HCT116 (cell line): ENCODE results near the gene METTL25B. TPM values are rescaled to one million over a fixed set of nuclear protein-coding genes. Genes with fewer than 3 reads are reported as not detected.

Experiments
- ATAC-seq: fragments of 200-7000 bp; cut with Tn5 transposase; 2 replicates; pipeline ENCODE4 v1.9.1; 2020; ENCODE audit warnings: mild to moderate bottlenecking, moderate library complexity
- BruUV-seq: library from RNA; stranded (reverse); fragments of 400-500 nt; replicated peaks from 2 replicates; lab custom pipeline; 2021; lab: Mats Ljungman, UMichigan
- CTCF ChIA-PET: fragments of 300-600 bp; sonication (Branson Sonifier 250); formaldehyde crosslinking; loops from one replicate; lab custom pipeline; 2021; ENCODE audit warnings: antibody characterized with exemption; lab: Charles Lee
- POLR2A ChIA-PET: fragments of 300-600, 350-600 bp; sonication (Branson Sonifier 250); formaldehyde crosslinking; loops from one replicate; lab custom pipeline; 2021; ENCODE audit warnings: antibody characterized with exemption; lab: Charles Lee
- RAD21 ChIA-PET, 2 experiments: fragments of 300-600 bp; sonication (Branson Sonifier 250); formaldehyde crosslinking; loops; one replicate each; lab custom pipeline; 2023; ENCODE audit warnings: low total read pairs in 2 of 2; ENCODE audit not compliant: uncharacterized antibody in 2 of 2, unreplicated experiment in 2 of 2, low non-redundant PET in 1 of 2; lab: Charles Lee
- DNase-seq: peaks from one replicate; pipeline ENCODE4 v3.0.0-alpha.2; 2010; ENCODE audit warnings: low read depth, low spot score
- H2AFZ ChIP-seq: fragments of 200-600 bp; shearing (Covaris generic), sonication (generic); 2 replicates; pipeline ENCODE4 v1.6.1; 2017; ENCODE audit warnings: low read depth, mixed run types, mixed read lengths, antibody characterized with exemption, low read length; ENCODE audit not compliant: poor library complexity, severe bottlenecking
- H3K27ac ChIP-seq: 2 replicates; pipeline ENCODE4 v1.5.1; 2012; ENCODE audit warnings: low read depth, low read length
- H3K27me3 ChIP-seq: fragments of 200-600 bp; sonication (generic); 2 replicates; pipeline ENCODE4 v1.6.1; 2016; ENCODE audit warnings: mixed run types, low read length, mixed read lengths; ENCODE audit not compliant: insufficient read depth
- H3K36me3 ChIP-seq, 2 experiments: fragments of 200-500 bp in 1 of 2; fragments of 200-600 bp in 1 of 2; sonication (Bioruptor generic) in 1 of 2; sonication (generic) in 1 of 2; 2 replicates each; pipeline versions ENCODE4 v1.5.1 to v1.6.1; 2014 to 2016; ENCODE audit warnings: low read length in 2 of 2, inconsistent platforms in 1 of 2, mixed read lengths in 1 of 2, mixed run types in 1 of 2; ENCODE audit not compliant: insufficient read depth in 2 of 2, control insufficient read depth in 1 of 2
- H3K4me1 ChIP-seq, 2 experiments: fragments of 200-600 bp in 1 of 2; sonication (generic) in 1 of 2; 2 replicates each; pipeline versions ENCODE4 v1.5.1 to v1.6.1; 2012 to 2017; ENCODE audit warnings: low read length in 2 of 2, inconsistent platforms in 1 of 2, mild to moderate bottlenecking in 1 of 2, mixed read lengths in 1 of 2, mixed run types in 1 of 2, moderate library complexity in 1 of 2; ENCODE audit not compliant: insufficient read depth in 2 of 2, control insufficient read depth in 1 of 2
- H3K4me2 ChIP-seq: fragments of 200-600 bp; sonication (generic); 2 replicates; pipeline ENCODE4 v1.6.1; 2017; ENCODE audit warnings: mixed run types, low read length, mixed read lengths
- H3K4me3 ChIP-seq, 2 experiments: fragments of 200-600 bp in 1 of 2; sonication (generic) in 1 of 2; replicated peaks in 1 of 2; 2 replicates each; pipeline ENCODE4 v1.5.1; 2011 to 2016; ENCODE audit warnings: low read length in 2 of 2, control low read depth in 1 of 2, low read depth in 1 of 2, mild to moderate bottlenecking in 1 of 2, mixed read lengths in 1 of 2, mixed run types in 1 of 2
- H3K79me2 ChIP-seq: fragments of 200-600 bp; sonication (generic); 2 replicates; pipeline ENCODE4 v1.6.1; 2017; ENCODE audit warnings: mild to moderate bottlenecking, mixed run types, low read length, moderate library complexity, mixed read lengths; ENCODE audit not compliant: insufficient read depth
- H3K9ac ChIP-seq: fragments of 200-600 bp; sonication (generic); 2 replicates; pipeline ENCODE4 v1.6.1; 2016; ENCODE audit warnings: low read length, mixed read lengths
- H3K9me2 ChIP-seq: fragments of 200-600 bp; sonication (generic), shearing (Covaris generic); 2 replicates; pipeline ENCODE4 v1.6.1; 2017; ENCODE audit warnings: mixed run types, mild to moderate bottlenecking, moderate library complexity; ENCODE audit not compliant: insufficient read depth
- H3K9me3 ChIP-seq, 2 experiments: fragments of 200-500 bp in 1 of 2; fragments of 200-600 bp in 1 of 2; sonication (Bioruptor generic) in 1 of 2; sonication (generic) in 1 of 2; 2 replicates each; pipeline ENCODE4 v1.6.1; 2014 to 2017; ENCODE audit warnings: low read length in 2 of 2, mixed read lengths in 2 of 2, inconsistent platforms in 1 of 2, low read depth in 1 of 2, mild to moderate bottlenecking in 1 of 2, mixed run types in 1 of 2, moderate library complexity in 1 of 2; ENCODE audit not compliant: control insufficient read depth in 1 of 2, insufficient read depth in 1 of 2
- H4K20me1 ChIP-seq: fragments of 200-600 bp; sonication (generic), shearing (Covaris generic); 2 replicates; pipeline ENCODE4 v1.6.1; 2017; ENCODE audit warnings: mixed run types, mild to moderate bottlenecking, moderate library complexity; ENCODE audit not compliant: insufficient read depth
- CEBPB ChIP-seq: IDR thresholded peaks from 2 replicates; pipeline ENCODE4 v1.6.1; 2012; ENCODE audit warnings: low read depth
- EZH2 ChIP-seq: fragments of 200-600 bp; sonication (generic); IDR thresholded peaks from 2 replicates; pipeline ENCODE4 v1.6.1; 2017; ENCODE audit warnings: antibody characterized with exemption, mixed run types
- FOSL1 ChIP-seq: IDR thresholded peaks from 2 replicates; pipeline ENCODE4 v1.6.1; 2012; ENCODE audit warnings: low read depth
- POLR2A ChIP-seq: IDR thresholded peaks from 2 replicates; pipeline ENCODE4 v1.7.0; 2011; ENCODE audit warnings: borderline replicate concordance; ENCODE audit not compliant: insufficient read depth, insufficient read length; ENCODE audit errors: extremely low read depth
- YY1 ChIP-seq: IDR thresholded peaks from 2 replicates; pipeline ENCODE4 v1.6.1; 2011; ENCODE audit warnings: low read length, low read depth, moderate library complexity, mild to moderate bottlenecking; ENCODE audit not compliant: insufficient replicate concordance; ENCODE audit errors: extremely low read depth
- intact Hi-C: fragments of 100-400 bp; cut with micrococcal nuclease; formaldehyde crosslinking; loops from 2 replicates; pipeline ENCODE4 v1.10.0; 2022
- total RNA-seq: library from RNA; stranded (reverse); gene quantifications from one replicate; pipeline ENCODE4 v1.2.1, GENCODE V29; 2021; ENCODE audit not compliant: unreplicated experiment
- TF ChIP-seq, protein P1 (sequence below): IDR thresholded peaks from 2 replicates; pipeline ENCODE4 v1.6.1; 2012; ENCODE audit warnings: low read depth

METTL25B gene
- total RNA-seq, 1 experiment from 2014 or later = 36.5 TPM

GRCh38 chr1:156765666-156766065 lies 37.4 kb downstream of the METTL25B start:
- RAD21 ChIA-PET = interaction anchor here in 1 of 2 experiments (0.7 kb wide), 1 partner anchor 9 kb away, joined by 8 read pairs; no protein-coding TSS in a partner anchor
- no peak for DNase-seq
- H3K27ac ChIP-seq = peak overlapping the region; percentile 85
- TF ChIP-seq, protein P1, sequence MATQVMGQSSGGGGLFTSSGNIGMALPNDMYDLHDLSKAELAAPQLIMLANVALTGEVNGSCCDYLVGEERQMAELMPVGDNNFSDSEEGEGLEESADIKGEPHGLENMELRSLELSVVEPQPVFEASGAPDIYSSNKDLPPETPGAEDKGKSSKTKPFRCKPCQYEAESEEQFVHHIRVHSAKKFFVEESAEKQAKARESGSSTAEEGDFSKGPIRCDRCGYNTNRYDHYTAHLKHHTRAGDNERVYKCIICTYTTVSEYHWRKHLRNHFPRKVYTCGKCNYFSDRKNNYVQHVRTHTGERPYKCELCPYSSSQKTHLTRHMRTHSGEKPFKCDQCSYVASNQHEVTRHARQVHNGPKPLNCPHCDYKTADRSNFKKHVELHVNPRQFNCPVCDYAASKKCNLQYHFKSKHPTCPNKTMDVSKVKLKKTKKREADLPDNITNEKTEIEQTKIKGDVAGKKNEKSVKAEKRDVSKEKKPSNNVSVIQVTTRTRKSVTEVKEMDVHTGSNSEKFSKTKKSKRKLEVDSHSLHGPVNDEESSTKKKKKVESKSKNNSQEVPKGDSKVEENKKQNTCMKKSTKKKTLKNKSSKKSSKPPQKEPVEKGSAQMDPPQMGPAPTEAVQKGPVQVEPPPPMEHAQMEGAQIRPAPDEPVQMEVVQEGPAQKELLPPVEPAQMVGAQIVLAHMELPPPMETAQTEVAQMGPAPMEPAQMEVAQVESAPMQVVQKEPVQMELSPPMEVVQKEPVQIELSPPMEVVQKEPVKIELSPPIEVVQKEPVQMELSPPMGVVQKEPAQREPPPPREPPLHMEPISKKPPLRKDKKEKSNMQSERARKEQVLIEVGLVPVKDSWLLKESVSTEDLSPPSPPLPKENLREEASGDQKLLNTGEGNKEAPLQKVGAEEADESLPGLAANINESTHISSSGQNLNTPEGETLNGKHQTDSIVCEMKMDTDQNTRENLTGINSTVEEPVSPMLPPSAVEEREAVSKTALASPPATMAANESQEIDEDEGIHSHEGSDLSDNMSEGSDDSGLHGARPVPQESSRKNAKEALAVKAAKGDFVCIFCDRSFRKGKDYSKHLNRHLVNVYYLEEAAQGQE = no peak
- TF ChIP-seq EZH2 (no peak), POLR2A (no peak), YY1 (no peak), CEBPB (no peak), FOSL1 (no peak)
- peaks cover 42% of the 10 kb centered on the region for H3K79me2 ChIP-seq
- H3K4me1 ChIP-seq = peaks cover 13 to 19% of the 10 kb centered on the region in 2 experiments
- BruUV-seq = no TSS peak
- H3K4me3 ChIP-seq = peak overlapping the region; percentile 74 to 95
- no peaks in the 10 kb centered on the region for H3K27me3 ChIP-seq
- ATAC-seq = no peak
- H3K36me3 ChIP-seq = peaks cover 0 to 8% of the 10 kb centered on the region in 2 experiments; a peak in 1 of 4 replicates
- peak overlapping the region; percentile 95 for H3K4me2 ChIP-seq
- H2AFZ ChIP-seq = no peak overlapping the region
- peak overlapping the region; percentile 98 for H3K9ac ChIP-seq
- no peaks in the 10 kb centered on the region for H3K9me2 ChIP-seq
- H4K20me1 ChIP-seq = no peaks in the 10 kb centered on the region
- intact Hi-C loops = loop anchor here (5.0 kb wide), 1 partner anchor 78 kb away; no protein-coding TSS in a partner anchor
- CTCF ChIA-PET = no interaction called here
- H3K9me3 ChIP-seq = no peaks in the 10 kb centered on the region
- POLR2A ChIA-PET = no interaction called here
